ENCODE data around the gene PEX5L. TPM values are rescaled to one million over a fixed set of nuclear protein-coding genes. Genes with fewer than 3 reads are reported as not detected.

The PEX5L gene
- polyA plus RNA-seq, 1 of the 3 experiments (the other 2 are of a cell fraction): not detected

- TF ChIP-seq SMC3 (IDR thresholded peaks at IDR 0.05; ENCODE audit: low read depth, low read length) (no peak), TAF1 (IDR thresholded peaks at IDR 0.05; ENCODE audit: borderline replicate concordance, low read depth, low read length) (no peak), MXI1 (IDR thresholded peaks at IDR 0.05; ENCODE audit: low read depth, low read length) (no peak), PBX3 (IDR thresholded peaks at IDR 0.05) (no peak), FOXJ3 (CRISPR knock-in tag; IDR thresholded peaks at IDR 0.05) (no peak), GATA2 (CRISPR knock-in tag; IDR thresholded peaks at IDR 0.05) (no peak), CHD2 (IDR thresholded peaks at IDR 0.05; ENCODE audit: low read length, partially characterized antibody) (no peak), FOXM1 (IDR thresholded peaks at IDR 0.05; ENCODE audit: low read depth) (no peak), USF2 (IDR thresholded peaks at IDR 0.05; ENCODE audit: borderline replicate concordance, low read depth, low read length) (no peak)
Measured at GRCh38 chr3:179794355-179794754, 242.4 kb downstream of the PEX5L start (continued).

GRCh38 chr3:179791793-179792192 is 244.9 kb downstream of the PEX5L start:
- WGBS (ENCODE audit: low lambda C conversion rate): 95% methylated on average over 3 of the region's 3 CpGs
- H3K4me1 ChIP-seq (ENCODE audit: control insufficient read depth in 1 of 2, insufficient read depth in 2 of 2, low read depth in 1 of 2, low read length in 1 of 2): no peaks in the 10 kb centered on the region

More at GRCh38 chr3:179791793-179792192, 244.9 kb downstream of the PEX5L start:
- Histone ChIP-seq H3K9me2 (no peaks in the 10 kb centered on the region), H3K36me3 (replicated peaks in 1 of 2; ENCODE audit: control insufficient read depth in 1 of 2, insufficient read depth in 2 of 2, low read length in 1 of 2) (no peaks in the 10 kb centered on the region), H3K9ac (no peak overlapping the region), H3K9me3 (no peaks in the 10 kb centered on the region), H3K27me3 (ENCODE audit: insufficient read depth) (no peaks in the 10 kb centered on the region), H3F3A (replicated peaks; ENCODE audit: insufficient read depth) (peaks cover 7% of the 10 kb centered on the region), H3K27ac (ENCODE audit: low read depth in 2 of 2, low read length in 1 of 2) (no peak overlapping the region), H3K79me2 (ENCODE audit: insufficient read depth) (no peaks in the 10 kb centered on the region), H4K20me1 (ENCODE audit: insufficient read depth) (no peaks in the 10 kb centered on the region), H2AFZ (ENCODE audit: low read depth) (no peak overlapping the region), H3K4me3 (ENCODE audit: low read depth in 2 of 2, low read length in 1 of 2) (no peak overlapping the region), H3K4me2 (no peak overlapping the region)
- ChIA-PET CTCF (interaction anchor here (0.9 kb wide), 1 partner anchor 137 kb away, joined by 3 read pairs; no protein-coding TSS in a partner anchor), POLR2A (interaction anchor here (0.6 kb wide), 1 partner anchor 31 kb away, joined by 3 read pairs; no protein-coding TSS in a partner anchor)
- DNase-seq: no peak
- TF ChIP-seq TAF1 (IDR thresholded peaks at IDR 0.05; ENCODE audit: borderline replicate concordance, low read depth, low read length) (no peak), SIN3A (IDR thresholded peaks at IDR 0.05; ENCODE audit: borderline replicate concordance, low read depth, low read length) (no peak), MEF2A (IDR thresholded peaks at IDR 0.05; ENCODE audit: borderline replicate concordance, low read depth) (no peak), SMC3 (IDR thresholded peaks at IDR 0.05; ENCODE audit: low read depth, low read length) (no peak), RFX5 (IDR thresholded peaks at IDR 0.05; ENCODE audit: low read length) (no peak), USF1 (IDR thresholded peaks at IDR 0.05; ENCODE audit: borderline replicate concordance, low read depth) (no peak), MAX (IDR thresholded peaks at IDR 0.05; ENCODE audit: low read depth) (no peak), RXRA (IDR thresholded peaks at IDR 0.05; ENCODE audit: borderline replicate concordance, low read depth) (no peak), POLR2AphosphoS5 (IDR thresholded peaks at IDR 0.05; ENCODE audit: low read depth, low read length) (no peak), FOXM1 (IDR thresholded peaks at IDR 0.05; ENCODE audit: low read depth) (no peak), NRF1 (IDR thresholded peaks at IDR 0.05; ENCODE audit: low read depth, low read length) (no peak), MXI1 (IDR thresholded peaks at IDR 0.05; ENCODE audit: low read depth, low read length) (no peak), GABPA (IDR thresholded peaks at IDR 0.05; ENCODE audit: low read depth) (no peak), ELF1 (IDR thresholded peaks at IDR 0.05) (no peak), JUND (IDR thresholded peaks at IDR 0.05) (no peak), FOXJ3 (CRISPR knock-in tag; IDR thresholded peaks at IDR 0.05) (no peak), CHD2 (IDR thresholded peaks at IDR 0.05; ENCODE audit: low read length, partially characterized antibody) (no peak), IRF3 (IDR thresholded peaks at IDR 0.05; ENCODE audit: low read depth, low read length) (no peak)

Data from SK-N-SH (cell line).